NCI-H2227 (cell line): ENCODE results near the gene FAM221B.

Source experiments
- DNase-seq: peaks from one replicate; lab custom pipeline; 2025; ENCODE audit not compliant: unreplicated experiment; lab: John Stamatoyannopoulos, UW

Gene FAM221B

GRCh38 chr9:35828716-35829083 lies at the start of gene FAM221B:
TSS of gene FAM221B (minus strand) at chr9:35828732. CDS start at chr9:35826161, 2,571 bp downstream.
- DNase-seq: peak; percentile 43

GRCh38 chr9:35872505-35872904 lies 44.0 kb upstream of the FAM221B start:
- no peak for DNase-seq

- no peak for DNase-seq
Observed at GRCh38 chr9:35871545-35871944, 43.0 kb upstream of the FAM221B start.

GRCh38 chr9:35870351-35870923 lies 41.9 kb upstream of the FAM221B start, which contains the start of gene OR13J1:
TSS of gene OR13J1 (minus strand) at chr9:35870401. CDS start at chr9:35870401, 0 bp downstream.
- no peak for DNase-seq

- DNase-seq: no peak
Observed at GRCh38 chr9:35869621-35870216, 41.2 kb upstream of the FAM221B start.

GRCh38 chr9:35868933-35869332 lies 40.4 kb upstream of the FAM221B start:
- no peak for DNase-seq

- no peak for DNase-seq
Observed at GRCh38 chr9:35867538-35867937, 39.0 kb upstream of the FAM221B start.

- DNase-seq: no peak
Observed at GRCh38 chr9:35864695-35865255, 36.2 kb upstream of the FAM221B start.

GRCh38 chr9:35863583-35863982 lies 35.1 kb upstream of the FAM221B start:
- DNase-seq: no peak

GRCh38 chr9:35862328-35862727 lies 33.8 kb upstream of the FAM221B start:
- no peak for DNase-seq

GRCh38 chr9:35861161-35861897 lies 32.8 kb upstream of the FAM221B start:
- DNase-seq: no peak

- DNase-seq: no peak
Observed at GRCh38 chr9:35859990-35860339, 31.4 kb upstream of the FAM221B start.

- DNase-seq: no peak
Observed at GRCh38 chr9:35859310-35859989, 30.9 kb upstream of the FAM221B start.

GRCh38 chr9:35858458-35858857 lies 29.9 kb upstream of the FAM221B start:
- no peak for DNase-seq

GRCh38 chr9:35856882-35857281 lies 28.4 kb upstream of the FAM221B start:
- no peak for DNase-seq

- no peak for DNase-seq
Observed at GRCh38 chr9:35856206-35856605, 27.7 kb upstream of the FAM221B start.

- no peak for DNase-seq
Observed at GRCh38 chr9:35854091-35854762, 25.7 kb upstream of the FAM221B start.

GRCh38 chr9:35852876-35853865 lies 24.6 kb upstream of the FAM221B start:
- DNase-seq: no peak

GRCh38 chr9:35852267-35852815 lies 23.8 kb upstream of the FAM221B start:
- DNase-seq: no peak
